GM23338 (cell line): ENCODE measurements around the gene IYD. TPM values are rescaled to one million over a fixed set of nuclear protein-coding genes. Genes with fewer than 3 reads are reported as not detected.

Experiments used
- ATAC-seq: fragments of 200-7000 bp; cut with Tn5 transposase; 3 replicates; pipeline ENCODE4 v1.9.1; 2020
- DNase-seq: peaks from one replicate; pipeline ENCODE4 v3.0.0-alpha.2; 2015; ENCODE audit warnings: low spot score
- H2AFZ ChIP-seq: fragments of 200-600 bp; sonication (generic); 2 replicates; pipeline ENCODE4 v1.8.0; 2016; ENCODE audit warnings: antibody characterized with exemption, mild to moderate bottlenecking, moderate library complexity
- H3F3A ChIP-seq: fragments of 200-600 bp; sonication (generic); replicated peaks from 2 replicates; pipeline ENCODE4 v1.8.0; 2017; ENCODE audit warnings: antibody characterized with exemption, mixed run types, low read depth
- H3K27ac ChIP-seq: fragments of 200-600 bp; sonication (generic); 2 replicates; pipeline ENCODE4 v1.6.1; 2016; ENCODE audit warnings: low read depth
- H3K27me3 ChIP-seq: fragments of 200-600 bp; sonication (generic); 2 replicates; pipeline ENCODE4 v1.8.0; 2016; ENCODE audit warnings: mild to moderate bottlenecking, mixed run types, moderate library complexity; ENCODE audit not compliant: insufficient read depth
- H3K36me3 ChIP-seq: fragments of 200-600 bp; sonication (generic); 2 replicates; pipeline ENCODE4 v1.8.0; 2016; ENCODE audit warnings: mild to moderate bottlenecking; ENCODE audit not compliant: insufficient read depth
- H3K4me1 ChIP-seq: fragments of 200-600 bp; sonication (generic); 2 replicates; pipeline ENCODE4 v1.8.0; 2016; ENCODE audit warnings: mild to moderate bottlenecking, moderate library complexity; ENCODE audit not compliant: insufficient read depth
- H3K4me2 ChIP-seq: fragments of 200-600 bp; sonication (generic); 2 replicates; pipeline ENCODE4 v1.7.1; 2017; ENCODE audit warnings: mixed run types
- H3K4me3 ChIP-seq: fragments of 200-600 bp; sonication (generic); 2 replicates; pipeline ENCODE4 v1.6.1; 2016; ENCODE audit warnings: mixed run types
- H3K79me2 ChIP-seq: fragments of 200-600 bp; sonication (generic); replicated peaks from 2 replicates; pipeline ENCODE4 v1.8.0; 2017; ENCODE audit warnings: mild to moderate bottlenecking; ENCODE audit not compliant: insufficient read depth
- H3K9me2 ChIP-seq: fragments of 200-600 bp; sonication (generic); 2 replicates; pipeline ENCODE4 v1.8.0; 2017; ENCODE audit not compliant: insufficient read depth
- H4K20me1 ChIP-seq: fragments of 200-600 bp; sonication (generic); replicated peaks from 2 replicates; pipeline ENCODE4 v1.8.0; 2017; ENCODE audit warnings: mild to moderate bottlenecking; ENCODE audit not compliant: insufficient read depth
- H3K27ac Mint-ChIP-seq: 2 replicates; pipeline ENCODE4 v1.8.0; 2020; ENCODE audit warnings: inconsistent platforms, mild to moderate bottlenecking, moderate library complexity, mixed read lengths
- H3K27me3 Mint-ChIP-seq: 3 replicates; pipeline ENCODE4 v1.8.0; 2022; ENCODE audit warnings: low read depth, mild to moderate bottlenecking, moderate library complexity, mixed read lengths, inconsistent platforms; ENCODE audit not compliant: insufficient read depth, poor library complexity
- H3K36me3 Mint-ChIP-seq: 3 replicates; pipeline ENCODE4 v1.8.0; 2021; ENCODE audit warnings: low read depth, mild to moderate bottlenecking, inconsistent platforms, moderate library complexity, mixed read lengths
- H3K4me1 Mint-ChIP-seq: 3 replicates; pipeline ENCODE4 v1.8.0; 2020; ENCODE audit warnings: mild to moderate bottlenecking, inconsistent platforms, mixed read lengths
- H3K4me3 Mint-ChIP-seq: 3 replicates; pipeline ENCODE4 v1.8.0; 2021; ENCODE audit warnings: moderate library complexity, mild to moderate bottlenecking, inconsistent platforms, mixed read lengths
- H3K9me3 Mint-ChIP-seq: 3 replicates; pipeline ENCODE4 v1.8.0; 2020; ENCODE audit warnings: moderate library complexity, mild to moderate bottlenecking, inconsistent platforms, mixed read lengths
- CREB1 ChIP-seq: fragments of 250-450 bp; sonication (Bioruptor Pico); IDR thresholded peaks from 2 replicates; pipeline ENCODE4 v1.5.0; 2020; ENCODE audit warnings: low read depth, mild to moderate bottlenecking, moderate library complexity
- CTCF ChIP-seq, 2 experiments: fragments of 200-600 bp in 1 of 2; sonication (generic) in 1 of 2; conservative IDR thresholded peaks; 2 replicates each; pipeline versions ENCODE4 v1.5.1 to v1.6.1; 2016 to 2017; ENCODE audit warnings: antibody characterized with exemption in 2 of 2, low read depth in 2 of 2, mild to moderate bottlenecking in 2 of 2, moderate library complexity in 1 of 2
- ETS1 ChIP-seq: IDR thresholded peaks from 2 replicates; pipeline ENCODE4 v1.6.1; 2016; ENCODE audit warnings: antibody characterized with exemption
- EZH2 ChIP-seq: fragments of 200-600 bp; sonication (generic); IDR thresholded peaks from one replicate; pipeline ENCODE4 v1.8.0; 2017; ENCODE audit warnings: antibody characterized with exemption, mild to moderate bottlenecking, low read depth; ENCODE audit not compliant: unreplicated experiment
- EZH2phosphoT487 ChIP-seq: fragments of 200-600 bp; sonication (generic); IDR thresholded peaks from one replicate; pipeline ENCODE4 v1.8.1; 2018; ENCODE audit warnings: antibody characterized with exemption; ENCODE audit not compliant: unreplicated experiment
- JUNB ChIP-seq: IDR thresholded peaks from one replicate; pipeline ENCODE4 v1.6.1; 2016; ENCODE audit warnings: antibody characterized with exemption; ENCODE audit not compliant: unreplicated experiment
- NANOG ChIP-seq: IDR thresholded peaks from 2 replicates; pipeline ENCODE4 v1.6.1; 2016; ENCODE audit warnings: antibody characterized with exemption, borderline replicate concordance
- POLR2AphosphoS5 ChIP-seq: IDR thresholded peaks from 2 replicates; pipeline ENCODE4 v1.6.1; 2016; ENCODE audit warnings: antibody characterized with exemption, low read depth
- REST ChIP-seq: IDR thresholded peaks from one replicate; pipeline ENCODE4 v1.6.1; 2018; ENCODE audit warnings: antibody characterized with exemption; ENCODE audit not compliant: unreplicated experiment
- STAT1 ChIP-seq: IDR thresholded peaks from one replicate; pipeline ENCODE4 v1.6.1; 2016; ENCODE audit warnings: antibody characterized with exemption; ENCODE audit not compliant: unreplicated experiment
- ZNF114 ChIP-seq: fragments of 250-450 bp; sonication (Bioruptor Pico); IDR thresholded peaks from 2 replicates; pipeline ENCODE4 v1.5.0; 2020; ENCODE audit warnings: mild to moderate bottlenecking, moderate library complexity
- ZNF331 ChIP-seq: fragments of 250-450 bp; sonication (Bioruptor Pico); IDR thresholded peaks from 2 replicates; pipeline ENCODE4 v1.5.0; 2020; ENCODE audit warnings: low read depth, mild to moderate bottlenecking, moderate library complexity
- ZNF462 ChIP-seq: fragments of 250-450 bp; sonication (Bioruptor Pico); IDR thresholded peaks from 2 replicates; pipeline ENCODE4 v1.5.0; 2020; ENCODE audit warnings: mild to moderate bottlenecking, moderate library complexity
- polyA plus RNA-seq: library from polyadenylated mRNA; unstranded; fragments of >200 nt; fragmentation: Nextera tagmentation; extraction: Ambion mirVana; gene quantifications from 2 replicates; pipeline ENCODE4 v1.2.1, GENCODE V29; 2016
- total RNA-seq: library from RNA; depleted of rRNA; stranded (reverse); fragments of >200 nt; shearing (Covaris generic); gene quantifications from 2 replicates; pipeline ENCODE4 v1.2.3, GENCODE V29; 2014

The IYD gene
- total and polyA plus RNA-seq, 2 experiments from 2014 or later = not detected

GRCh38 chr6:150439373-150439772 lies 70.6 kb downstream of the IYD start:
- no peak for ATAC-seq
- no peak for DNase-seq
- Histone ChIP-seq H3K79me2 (no peaks in the 10 kb centered on the region), H3K27me3 (no peaks in the 10 kb centered on the region), H3K36me3 (no peaks in the 10 kb centered on the region), H3K27ac (no peak overlapping the region), H2AFZ (no peak overlapping the region), H4K20me1 (no peaks in the 10 kb centered on the region), H3K4me2 (no peak overlapping the region), H3K4me3 (no peak overlapping the region), H3K9me2 (0 out of 2 replicates have a peak, but pooled peaks cover 10% of the 10 kb centered on the region), H3K4me1 (no peaks in the 10 kb centered on the region), H3F3A (no peaks in the 10 kb centered on the region)
- Mint-ChIP-seq H3K4me3 (no peak overlapping the region), H3K4me1 (no peaks in the 10 kb centered on the region), H3K36me3 (no peaks in the 10 kb centered on the region), H3K27ac (no peak overlapping the region), H3K27me3 (peaks cover 2% of the 10 kb centered on the region), H3K9me3 (no peaks in the 10 kb centered on the region)
- TF ChIP-seq REST (no peak), ETS1 (no peak), ZNF114 (CRISPR knock-in tag) (no peak), JUNB (no peak), CTCF (conservative IDR thresholded peaks at IDR 0.05; ENCODE audit: low read depth in 2 of 2) (no peak), CREB1 (no peak), NANOG (no peak), EZH2 (no peak), EZH2phosphoT487 (no peak), ZNF462 (CRISPR knock-in tag) (no peak), STAT1 (no peak), ZNF331 (CRISPR knock-in tag) (no peak), POLR2AphosphoS5 (no peak)
